Epidermal melanocyte (primary cell): ENCODE results near the gene SLC11A2.
A peak's percentile ranks its signal among the peaks of the same experiment; 100 is the strongest.
"Not testable (repeated sequence)": the region's sequence is repeated elsewhere in the genome, so short reads cannot be mapped to it uniquely, and the experiment has no call there.

Experiments
- DNase-seq: peaks from one replicate; pipeline ENCODE4 v3.0.0; 2011; ENCODE audit warnings: low spot score; ENCODE audit not compliant: insufficient read length

The SLC11A2 gene

GRCh38 chr12:51027342-51027835 lies 1.2 kb upstream of the SLC11A2 start:
- DNase-seq, result no peak

- no peak for DNase-seq
Measured at GRCh38 chr12:51025338-51025835, 797 bp downstream of the SLC11A2 start.

GRCh38 chr12:51023625-51024382 lies 2.4 kb downstream of the SLC11A2 start:
- peak; percentile 46 for DNase-seq

- no peak for DNase-seq
Measured at GRCh38 chr12:51021694-51022093, 4.5 kb downstream of the SLC11A2 start.

- DNase-seq, result no peak
Measured at GRCh38 chr12:51020448-51021182, 5.6 kb downstream of the SLC11A2 start.

- DNase-seq, result no peak
Measured at GRCh38 chr12:51019927-51020326, 6.3 kb downstream of the SLC11A2 start.

- DNase-seq, result no peak
Measured at GRCh38 chr12:51018956-51019355, 7.2 kb downstream of the SLC11A2 start.

GRCh38 chr12:51017452-51017851 lies 8.7 kb downstream of the SLC11A2 start:
- no peak for DNase-seq

GRCh38 chr12:51014467-51014866 lies 11.7 kb downstream of the SLC11A2 start:
- not testable (repeated sequence) for DNase-seq

- DNase-seq, result no peak
Measured at GRCh38 chr12:51013441-51013840, 12.7 kb downstream of the SLC11A2 start.

- no peak for DNase-seq
Measured at GRCh38 chr12:51012570-51013236, 13.5 kb downstream of the SLC11A2 start.

GRCh38 chr12:51011955-51012354 lies 14.2 kb downstream of the SLC11A2 start:
- DNase-seq, result no peak

GRCh38 chr12:51009056-51009440 lies 17.1 kb downstream of the SLC11A2 start:
- peak; percentile 41 for DNase-seq

- DNase-seq, result no peak
Measured at GRCh38 chr12:51008329-51009055, 17.7 kb downstream of the SLC11A2 start.

GRCh38 chr12:51005671-51006070 lies 20.5 kb downstream of the SLC11A2 start:
- no peak for DNase-seq

- DNase-seq, result no peak
Measured at GRCh38 chr12:51005030-51005429, 21.2 kb downstream of the SLC11A2 start.

GRCh38 chr12:51004504-51004903 lies 21.7 kb downstream of the SLC11A2 start:
- DNase-seq, result no peak

- DNase-seq, result no peak
Measured at GRCh38 chr12:51001799-51002198, 24.4 kb downstream of the SLC11A2 start.

- no peak for DNase-seq
Measured at GRCh38 chr12:51000245-51000644, 25.9 kb downstream of the SLC11A2 start.

- DNase-seq, result no peak
Measured at GRCh38 chr12:50999093-50999492, 27.1 kb downstream of the SLC11A2 start.

GRCh38 chr12:50992819-50993218 lies 33.4 kb downstream of the SLC11A2 start:
- no peak for DNase-seq
